GM19238 (cell line): ENCODE measurements around the gene VIPR2.
"Not testable (repeated sequence)": the region's sequence is repeated elsewhere in the genome, so short reads cannot be mapped to it uniquely, and the experiment has no call there.

Source experiments
- DNase-seq: peaks from one replicate; pipeline ENCODE4 v3.0.0; 2011; ENCODE audit warnings: low spot score; ENCODE audit not compliant: insufficient read length

Gene VIPR2

GRCh38 chr7:159144758-159145489 lies at the start of gene VIPR2:
Gene VIPR2, minus strand, starts transcription at chr7:159144867. Its CDS starts 96 bp downstream, at chr7:159144771.
- DNase-seq: no peak

- no peak for DNase-seq
Measured at GRCh38 chr7:159193543-159194090, 49.0 kb upstream of the VIPR2 start.

GRCh38 chr7:159192725-159193453 lies 48.2 kb upstream of the VIPR2 start:
- DNase-seq: no peak

GRCh38 chr7:159192013-159192412 lies 47.3 kb upstream of the VIPR2 start:
- DNase-seq: no peak

- no peak for DNase-seq
Measured at GRCh38 chr7:159191236-159191635, 46.6 kb upstream of the VIPR2 start.

GRCh38 chr7:159188011-159188410 lies 43.3 kb upstream of the VIPR2 start:
- no peak for DNase-seq

GRCh38 chr7:159179241-159179640 lies 34.6 kb upstream of the VIPR2 start:
- DNase-seq: no peak

GRCh38 chr7:159177284-159177953 lies 32.8 kb upstream of the VIPR2 start:
- no peak for DNase-seq

- no peak for DNase-seq
Measured at GRCh38 chr7:159175792-159176191, 31.1 kb upstream of the VIPR2 start.

- not testable (repeated sequence) for DNase-seq
Measured at GRCh38 chr7:159175100-159175499, 30.4 kb upstream of the VIPR2 start.

GRCh38 chr7:159172400-159172799 lies 27.7 kb upstream of the VIPR2 start:
- DNase-seq: no peak

- DNase-seq: no peak
Measured at GRCh38 chr7:159169391-159169790, 24.7 kb upstream of the VIPR2 start.

GRCh38 chr7:159167139-159167538 lies 22.5 kb upstream of the VIPR2 start:
- DNase-seq: no peak

- DNase-seq: no peak
Measured at GRCh38 chr7:159166530-159166929, 21.9 kb upstream of the VIPR2 start.

GRCh38 chr7:159165352-159165751 lies 20.7 kb upstream of the VIPR2 start:
- DNase-seq: no peak

- not testable (repeated sequence) for DNase-seq
Measured at GRCh38 chr7:159163703-159164301, 19.1 kb upstream of the VIPR2 start.

- not testable (repeated sequence) for DNase-seq
Measured at GRCh38 chr7:159162050-159162626, 17.5 kb upstream of the VIPR2 start.

GRCh38 chr7:159160450-159160849 lies 15.8 kb upstream of the VIPR2 start:
- no peak for DNase-seq

- no peak for DNase-seq
Measured at GRCh38 chr7:159159731-159160130, 15.1 kb upstream of the VIPR2 start.

GRCh38 chr7:159158888-159159405 lies 14.3 kb upstream of the VIPR2 start:
- DNase-seq: no peak
